NCI-H774 (cell line): ENCODE data around the gene ANGPTL4.
"Not testable (repeated sequence)": the region's sequence is repeated elsewhere in the genome, so short reads cannot be mapped to it uniquely, and the experiment has no call there.

Experiments
- DNase-seq: peaks from one replicate; lab custom pipeline; 2025; lab: John Stamatoyannopoulos, UW

Gene ANGPTL4

DNA sequence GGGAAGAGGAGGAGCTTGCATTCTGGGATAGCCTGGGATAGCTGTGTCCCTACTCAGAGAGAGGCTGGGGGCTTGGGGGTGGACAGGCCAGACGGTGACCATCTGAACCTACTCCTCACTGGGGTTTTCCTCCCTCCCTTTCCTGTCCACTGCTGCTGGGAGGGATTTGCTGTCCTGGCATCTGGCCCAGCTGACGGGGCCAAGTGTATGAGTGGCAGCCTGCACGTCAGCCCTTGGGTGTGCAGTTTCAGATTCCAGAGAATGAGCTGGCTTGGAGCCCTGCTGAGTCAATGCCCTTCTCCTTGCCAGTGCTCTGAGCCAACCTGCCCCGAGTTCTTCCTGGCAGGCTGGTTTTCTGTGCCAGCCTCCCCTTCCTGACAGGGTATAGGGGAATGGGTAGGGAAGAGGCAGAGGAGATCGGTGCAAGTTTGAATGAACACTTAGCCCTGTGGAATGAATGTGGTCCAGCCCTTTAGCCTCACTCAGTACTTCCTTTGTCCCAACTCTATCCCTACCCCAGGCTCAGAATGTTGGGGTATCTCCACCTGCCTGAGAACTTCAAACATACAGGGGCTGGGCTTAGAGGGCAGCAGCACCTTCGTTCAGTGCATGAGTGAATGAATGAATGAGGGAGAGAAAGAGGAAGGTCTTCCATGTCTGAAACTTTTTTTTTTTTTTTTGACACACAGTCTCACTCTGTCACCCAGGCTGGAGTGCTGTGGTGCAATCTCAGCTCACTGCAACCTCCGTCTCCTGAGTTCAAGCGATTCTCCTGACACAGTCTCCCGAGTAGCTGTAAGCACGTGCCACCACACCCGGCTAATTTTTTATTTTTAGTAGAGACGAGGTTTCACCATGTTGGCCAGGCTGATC is 1.8 kb upstream of the ANGPTL4 start:
- peak; percentile 76 for DNase-seq

DNA sequence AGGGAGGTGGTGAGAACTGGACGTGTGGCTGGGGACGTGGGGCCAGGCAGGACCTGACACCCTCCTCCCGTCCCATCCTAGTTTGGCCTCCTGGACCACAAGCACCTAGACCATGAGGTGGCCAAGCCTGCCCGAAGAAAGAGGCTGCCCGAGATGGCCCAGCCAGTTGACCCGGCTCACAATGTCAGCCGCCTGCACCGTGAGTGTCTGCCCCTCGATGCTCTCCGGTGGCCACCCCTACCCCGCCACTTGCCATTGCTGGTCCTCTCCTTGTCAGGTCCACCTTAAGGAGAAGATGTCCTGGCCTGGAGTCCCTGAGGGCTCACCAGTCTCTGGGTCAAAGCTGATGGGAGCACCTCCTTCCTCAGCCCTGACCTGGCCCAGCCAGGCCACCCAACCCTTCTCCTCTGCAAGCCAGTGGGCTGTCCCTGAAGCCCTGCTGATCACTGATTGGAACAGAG is 2.2 kb downstream of the ANGPTL4 start:
- no peak for DNase-seq

DNA sequence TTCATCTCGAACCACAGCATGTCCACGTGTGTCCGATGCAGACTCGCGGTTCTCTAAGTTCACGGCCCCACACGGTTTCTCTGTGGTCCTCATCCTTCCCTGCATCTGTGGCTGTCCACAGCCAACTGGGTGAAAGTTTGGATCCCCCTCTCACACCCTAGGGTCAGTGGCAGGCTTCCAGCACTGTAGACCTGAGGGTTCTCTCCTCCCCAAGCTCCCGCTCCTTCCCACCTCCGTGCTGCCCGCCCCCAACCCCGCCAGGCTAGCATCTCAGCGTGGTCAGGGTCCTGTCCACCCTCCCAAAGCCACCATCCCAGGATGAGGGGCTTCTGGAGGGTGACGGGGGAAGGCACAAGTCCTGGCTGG is 3.0 kb downstream of the ANGPTL4 start:
- DNase-seq, result no peak

DNA sequence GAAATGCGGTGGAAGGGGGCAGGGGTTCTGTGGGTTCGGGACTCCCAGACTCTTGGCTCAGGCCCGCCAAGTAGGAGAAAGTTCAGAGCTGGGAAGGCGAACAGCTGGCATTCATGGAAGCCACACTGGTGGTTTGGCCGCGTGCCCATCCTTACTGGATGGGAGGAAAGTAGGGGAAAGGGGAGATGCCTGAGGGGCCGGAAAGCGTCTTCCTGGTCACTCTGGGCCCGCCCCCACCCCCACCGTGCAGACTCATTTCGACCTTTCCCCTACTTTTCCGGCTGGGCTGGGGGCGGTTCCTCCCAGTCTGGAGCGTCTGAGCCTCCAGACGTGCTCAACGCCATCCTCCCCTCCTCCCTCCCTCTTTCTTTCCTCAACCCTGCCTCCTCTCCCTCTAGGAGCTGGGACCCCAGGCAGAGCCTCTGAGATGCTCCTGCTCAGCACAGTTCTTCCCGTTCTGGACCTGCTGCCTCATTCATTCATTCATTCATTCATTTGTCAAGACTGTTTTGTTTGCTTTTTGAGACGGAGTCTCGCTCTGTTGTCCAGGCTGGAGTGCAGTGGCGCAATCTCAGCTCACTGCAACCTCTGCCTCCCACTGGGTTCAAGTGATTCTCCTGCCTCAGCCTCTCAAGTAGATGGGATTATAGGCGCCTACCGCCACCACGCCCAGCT is 3.5 kb downstream of the ANGPTL4 start:
- no peak for DNase-seq

DNA sequence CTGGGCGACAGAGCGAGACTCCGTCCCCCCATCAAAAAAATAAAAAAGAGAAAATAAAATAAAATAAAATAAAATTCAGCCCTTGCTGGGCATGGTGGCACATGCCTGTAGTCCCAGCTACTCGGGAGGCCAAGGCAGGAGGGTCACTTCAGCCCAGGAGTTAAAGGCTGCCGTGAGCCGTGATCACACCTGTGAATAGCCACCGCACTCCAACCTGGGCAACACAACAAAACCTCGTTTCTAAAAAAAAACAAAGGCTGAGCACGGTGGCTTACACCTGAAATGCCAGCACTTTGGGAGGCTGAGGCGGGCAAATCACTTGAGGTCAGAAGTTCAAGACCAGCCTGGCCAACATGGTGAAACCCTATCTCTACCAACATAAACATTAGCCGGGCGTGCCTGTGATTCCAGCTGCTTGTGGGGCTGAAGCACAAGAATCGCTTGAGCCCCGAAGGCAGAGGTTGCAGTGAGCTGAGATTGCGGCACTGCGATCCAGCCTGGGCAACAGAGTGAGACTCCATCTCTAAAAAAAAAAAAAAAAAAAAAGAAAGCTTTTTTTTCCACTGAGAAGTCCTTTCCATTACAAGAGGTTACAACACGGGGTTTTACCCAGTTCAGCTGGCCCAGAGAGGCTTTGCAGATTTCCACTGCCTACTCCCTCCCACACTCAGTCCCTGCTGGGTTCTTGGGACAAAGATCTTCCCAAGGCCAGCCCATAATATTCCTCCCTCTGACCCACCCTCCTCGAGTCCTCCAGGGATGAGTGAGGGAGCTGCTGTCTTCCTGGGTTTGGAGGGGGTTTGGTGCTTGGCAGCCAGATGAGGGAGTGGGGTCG is 6.4 kb downstream of the ANGPTL4 start:
- DNase-seq, result no peak

DNA sequence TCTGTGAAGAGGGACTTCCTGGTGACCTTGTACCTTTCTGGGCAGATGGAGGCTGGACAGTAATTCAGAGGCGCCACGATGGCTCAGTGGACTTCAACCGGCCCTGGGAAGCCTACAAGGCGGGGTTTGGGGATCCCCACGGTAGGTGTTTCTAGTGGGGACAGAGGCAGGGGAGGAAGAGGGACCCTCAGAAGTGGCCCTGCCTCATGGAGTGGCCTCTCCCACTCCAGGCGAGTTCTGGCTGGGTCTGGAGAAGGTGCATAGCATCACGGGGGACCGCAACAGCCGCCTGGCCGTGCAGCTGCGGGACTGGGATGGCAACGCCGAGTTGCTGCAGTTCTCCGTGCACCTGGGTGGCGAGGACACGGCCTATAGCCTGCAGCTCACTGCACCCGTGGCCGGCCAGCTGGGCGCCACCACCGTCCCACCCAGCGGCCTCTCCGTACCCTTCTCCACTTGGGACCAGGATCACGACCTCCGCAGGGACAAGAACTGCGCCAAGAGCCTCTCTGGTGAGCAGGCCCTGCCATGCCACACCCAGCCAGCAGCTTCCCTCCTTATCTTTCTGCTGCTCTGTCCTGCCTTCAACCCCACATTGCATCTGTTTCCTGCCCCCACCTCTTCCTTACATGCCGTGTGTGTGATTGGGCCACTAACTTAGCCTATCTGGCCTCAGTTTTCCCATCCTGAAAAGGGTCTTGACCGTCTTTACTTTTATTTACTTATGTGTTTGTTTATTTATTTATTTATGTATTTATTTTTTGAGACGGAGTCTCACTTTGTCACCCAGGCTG is 7.3 kb downstream of the ANGPTL4 start:
- no peak for DNase-seq

DNA sequence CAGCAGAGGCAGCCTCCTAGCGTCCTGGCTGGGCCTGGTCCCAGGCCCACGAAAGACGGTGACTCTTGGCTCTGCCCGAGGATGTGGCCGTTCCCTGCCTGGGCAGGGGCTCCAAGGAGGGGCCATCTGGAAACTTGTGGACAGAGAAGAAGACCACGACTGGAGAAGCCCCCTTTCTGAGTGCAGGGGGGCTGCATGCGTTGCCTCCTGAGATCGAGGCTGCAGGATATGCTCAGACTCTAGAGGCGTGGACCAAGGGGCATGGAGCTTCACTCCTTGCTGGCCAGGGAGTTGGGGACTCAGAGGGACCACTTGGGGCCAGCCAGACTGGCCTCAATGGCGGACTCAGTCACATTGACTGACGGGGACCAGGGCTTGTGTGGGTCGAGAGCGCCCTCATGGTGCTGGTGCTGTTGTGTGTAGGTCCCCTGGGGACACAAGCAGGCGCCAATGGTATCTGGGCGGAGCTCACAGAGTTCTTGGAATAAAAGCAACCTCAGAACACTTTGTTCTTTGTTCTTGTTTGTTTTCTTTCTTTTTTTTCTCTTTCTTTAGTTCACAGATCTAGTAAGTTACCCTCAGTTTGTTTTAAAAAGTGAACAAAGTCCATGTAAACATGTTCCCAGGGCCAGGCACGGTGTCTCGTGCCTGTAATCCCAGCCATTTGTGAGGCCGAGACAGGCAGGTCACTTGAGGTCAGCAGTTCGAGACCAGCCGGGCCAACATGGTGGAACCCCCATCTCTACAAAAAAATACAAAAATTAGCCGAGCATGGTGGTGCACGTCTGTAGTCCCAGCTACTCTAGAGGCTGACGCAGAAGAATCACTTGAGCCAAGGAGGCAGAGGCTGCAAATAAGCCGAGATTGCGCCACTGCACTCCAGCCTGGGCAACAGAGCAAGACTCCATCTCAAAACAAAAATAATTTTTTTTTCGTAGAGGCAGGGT is 10.2 kb downstream of the ANGPTL4 start:
- no peak for DNase-seq

DNA sequence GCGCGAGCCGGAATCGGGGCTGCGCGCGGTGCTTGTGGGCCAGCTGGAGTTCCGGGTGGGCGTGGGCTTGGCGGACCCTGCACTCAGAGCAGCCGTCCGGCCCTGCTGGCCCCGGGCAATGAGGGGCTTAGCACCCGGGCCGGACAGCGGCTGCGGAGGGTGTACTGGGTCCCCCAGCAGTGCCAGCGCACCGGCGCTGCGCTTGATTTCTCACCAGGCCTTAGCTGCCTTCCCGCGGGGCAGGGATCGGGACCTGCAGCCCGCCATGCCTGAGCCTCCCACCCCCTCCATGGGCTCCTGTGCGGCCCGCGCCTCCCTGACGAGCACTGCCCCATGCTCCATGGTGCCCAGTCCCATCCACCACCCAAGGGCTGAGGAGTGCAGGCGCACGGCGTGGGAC is 11.8 kb downstream of the ANGPTL4 start:
- DNase-seq, result not testable (repeated sequence)

DNA sequence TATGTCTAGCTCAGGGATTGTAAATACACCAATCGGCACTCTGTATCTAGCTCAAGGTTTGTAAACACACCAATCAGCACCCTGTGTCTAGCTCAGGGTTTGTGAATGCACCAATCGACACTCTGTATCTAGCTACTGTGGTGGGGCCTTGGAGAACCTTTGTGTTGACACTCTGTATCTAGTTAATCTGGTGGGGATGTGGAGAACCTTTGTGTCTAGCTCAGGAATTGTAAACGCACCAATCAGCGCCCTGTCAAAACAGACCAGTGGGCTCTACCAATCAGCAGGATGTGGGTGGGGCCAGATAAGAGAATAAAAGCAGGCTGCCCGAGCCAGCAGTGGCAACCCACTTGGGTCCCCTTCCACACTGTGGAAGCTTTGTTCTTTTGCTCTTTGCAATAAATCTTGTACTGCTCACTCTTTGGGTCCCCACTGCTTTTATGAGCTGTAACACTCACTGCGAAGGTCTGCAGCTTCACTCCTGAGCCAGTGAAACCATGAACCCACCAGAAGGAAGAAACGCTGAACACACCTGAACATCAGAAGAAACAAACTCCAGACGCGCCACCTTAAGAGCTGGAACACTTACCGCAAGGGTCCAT is 12.5 kb downstream of the ANGPTL4 start:
- not testable (repeated sequence) for DNase-seq

DNA sequence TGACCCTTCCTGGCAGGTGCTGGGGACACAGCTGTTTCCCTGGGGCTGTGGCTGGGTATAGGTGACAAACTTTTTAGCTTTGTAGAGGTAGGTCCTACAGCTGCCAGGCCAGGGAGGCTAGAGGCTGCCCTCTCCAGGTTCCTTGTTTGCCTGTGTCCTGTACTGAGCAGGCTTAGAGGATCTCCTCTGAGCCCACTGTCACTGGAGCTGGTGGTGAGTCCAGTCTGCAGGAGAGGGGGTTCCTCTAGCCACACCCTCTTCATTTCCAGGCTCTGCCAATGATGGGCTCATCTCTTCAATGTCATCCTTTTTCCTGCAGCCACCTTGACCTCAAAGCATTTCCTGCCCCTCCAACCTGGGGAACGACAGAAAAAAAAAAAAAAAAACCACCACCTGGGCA is 13.6 kb downstream of the ANGPTL4 start:
- no peak for DNase-seq

DNA sequence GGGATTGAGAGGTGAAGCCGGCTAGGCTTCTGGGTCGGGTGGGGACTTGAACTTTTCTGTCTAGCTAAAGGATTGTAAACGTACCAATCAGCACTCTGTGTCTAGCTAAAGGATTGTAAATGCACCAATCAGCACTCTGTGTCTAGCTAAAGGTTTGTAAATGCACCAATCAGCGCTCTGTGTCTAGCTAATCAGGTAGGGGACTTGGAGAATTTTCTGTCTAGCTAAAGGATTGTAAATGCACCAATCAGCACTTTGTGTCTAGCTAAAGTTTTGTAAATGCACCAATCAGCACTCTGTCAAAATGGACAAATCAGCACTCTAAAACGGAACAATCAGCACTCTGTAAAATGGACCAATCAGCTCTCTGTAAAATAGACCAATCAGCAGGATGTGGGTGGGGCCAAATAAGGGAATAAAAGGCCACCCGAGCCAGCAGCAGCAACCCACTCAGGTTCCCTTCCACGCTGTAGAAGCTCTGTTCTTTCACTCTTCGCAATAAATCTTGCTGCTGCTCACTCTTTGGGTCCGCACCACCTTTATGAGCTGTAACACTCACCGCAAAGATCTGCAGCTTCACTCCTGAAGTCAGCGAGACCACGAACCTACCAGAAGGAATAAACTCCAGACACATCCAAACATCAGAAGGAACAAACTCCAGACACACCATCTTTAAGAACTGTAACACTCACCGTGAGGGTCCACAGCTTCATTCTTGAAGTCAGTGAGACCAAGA is 15.4 kb downstream of the ANGPTL4 start:
- not testable (repeated sequence) for DNase-seq

DNA sequence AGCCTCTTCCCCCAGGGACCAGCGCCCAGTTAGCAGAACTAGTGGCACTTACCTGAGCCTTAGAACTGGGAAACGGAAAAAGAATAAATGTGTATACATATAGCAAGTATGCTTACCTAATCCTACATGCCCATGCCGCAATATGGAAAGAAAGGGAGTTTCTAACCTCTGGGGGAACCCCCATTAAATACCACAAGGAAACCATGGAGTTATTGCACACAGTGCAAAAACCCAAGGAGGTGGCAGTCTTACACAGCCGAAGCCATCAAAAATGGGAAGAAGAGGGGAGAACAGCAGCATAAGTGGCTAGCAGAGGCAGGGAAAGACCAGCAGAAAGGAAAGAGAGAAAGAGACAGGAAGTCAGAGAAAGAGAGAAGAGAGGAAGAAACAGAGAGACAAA is 20.6 kb downstream of the ANGPTL4 start:
- DNase-seq, result not testable (repeated sequence)

DNA sequence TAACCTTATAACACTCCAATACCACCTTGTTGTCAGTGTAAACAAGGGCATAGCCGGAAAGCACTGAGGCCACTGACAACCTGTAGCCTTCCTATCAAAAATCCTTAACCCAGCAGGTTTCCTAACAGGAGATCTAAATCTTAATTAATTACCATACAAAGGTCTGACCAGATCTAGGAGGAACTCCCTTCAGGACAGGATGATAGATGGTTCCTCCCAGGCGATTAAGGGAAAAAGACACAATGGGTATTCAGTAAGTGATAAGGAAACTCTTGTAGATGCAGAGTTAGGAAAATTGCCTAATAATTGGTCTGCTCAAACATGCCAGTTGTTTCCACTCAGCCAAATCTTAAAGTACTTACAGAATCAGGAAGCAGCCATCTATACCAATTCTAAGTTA is 21.1 kb downstream of the ANGPTL4 start:
- DNase-seq, result not testable (repeated sequence)

DNA sequence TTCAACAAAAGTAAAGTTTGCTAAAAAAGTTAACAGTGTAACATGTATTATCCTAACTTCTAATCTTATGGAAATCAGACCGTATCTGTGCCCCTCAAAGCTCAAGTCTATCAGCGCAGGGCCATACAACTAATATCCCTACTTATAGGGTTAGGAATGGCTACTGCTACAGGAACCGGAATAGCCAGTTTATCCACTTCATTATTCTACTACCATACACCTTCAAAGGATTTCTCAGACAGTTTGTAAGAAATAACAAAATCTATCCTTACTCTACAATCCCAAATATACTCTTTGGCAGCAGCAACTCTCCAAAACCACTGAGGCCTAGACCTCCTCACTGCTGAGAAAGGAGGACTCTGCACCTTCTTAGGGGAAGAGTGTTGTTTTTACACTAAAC is 21.6 kb downstream of the ANGPTL4 start:
- DNase-seq, result not testable (repeated sequence)

DNA sequence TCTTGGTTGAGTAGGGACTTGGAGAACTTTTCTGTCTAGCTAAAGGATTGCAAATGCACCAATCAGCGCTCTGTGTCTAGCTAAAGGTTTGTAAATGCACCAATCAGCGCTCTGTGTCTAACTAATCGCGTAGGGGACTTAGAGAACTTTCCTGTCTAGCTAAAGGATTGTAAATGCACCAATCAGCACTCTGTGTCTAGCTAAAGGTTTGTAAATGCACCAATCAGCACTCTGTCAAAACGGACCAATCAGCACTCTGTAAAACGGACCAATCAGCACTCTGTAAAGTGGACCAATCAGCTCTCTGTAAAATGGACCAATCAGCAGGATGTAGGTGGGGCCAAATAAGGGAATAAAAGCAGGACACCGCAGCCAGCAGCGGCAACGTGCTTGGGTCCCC is 22.5 kb downstream of the ANGPTL4 start:
- not testable (repeated sequence) for DNase-seq

DNA sequence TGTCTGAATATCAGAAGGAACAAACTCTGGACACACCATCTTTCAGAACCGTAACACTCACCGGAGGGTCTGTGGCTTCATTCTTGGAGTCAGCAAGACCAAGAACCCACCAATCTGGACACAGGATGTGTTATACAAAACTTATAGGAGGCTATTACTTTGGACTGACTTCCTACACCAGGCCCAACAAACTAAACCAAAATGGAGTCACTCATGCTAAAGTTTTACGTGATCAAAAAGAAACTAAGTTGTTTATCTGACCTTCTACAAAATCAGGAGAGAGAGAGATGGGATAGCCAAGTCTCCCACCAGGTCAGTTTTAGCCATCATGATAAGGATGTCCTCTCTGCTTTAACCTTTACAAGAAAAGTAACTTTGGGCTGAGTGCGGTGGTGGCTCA is 23.0 kb downstream of the ANGPTL4 start:
- DNase-seq, result no peak

DNA sequence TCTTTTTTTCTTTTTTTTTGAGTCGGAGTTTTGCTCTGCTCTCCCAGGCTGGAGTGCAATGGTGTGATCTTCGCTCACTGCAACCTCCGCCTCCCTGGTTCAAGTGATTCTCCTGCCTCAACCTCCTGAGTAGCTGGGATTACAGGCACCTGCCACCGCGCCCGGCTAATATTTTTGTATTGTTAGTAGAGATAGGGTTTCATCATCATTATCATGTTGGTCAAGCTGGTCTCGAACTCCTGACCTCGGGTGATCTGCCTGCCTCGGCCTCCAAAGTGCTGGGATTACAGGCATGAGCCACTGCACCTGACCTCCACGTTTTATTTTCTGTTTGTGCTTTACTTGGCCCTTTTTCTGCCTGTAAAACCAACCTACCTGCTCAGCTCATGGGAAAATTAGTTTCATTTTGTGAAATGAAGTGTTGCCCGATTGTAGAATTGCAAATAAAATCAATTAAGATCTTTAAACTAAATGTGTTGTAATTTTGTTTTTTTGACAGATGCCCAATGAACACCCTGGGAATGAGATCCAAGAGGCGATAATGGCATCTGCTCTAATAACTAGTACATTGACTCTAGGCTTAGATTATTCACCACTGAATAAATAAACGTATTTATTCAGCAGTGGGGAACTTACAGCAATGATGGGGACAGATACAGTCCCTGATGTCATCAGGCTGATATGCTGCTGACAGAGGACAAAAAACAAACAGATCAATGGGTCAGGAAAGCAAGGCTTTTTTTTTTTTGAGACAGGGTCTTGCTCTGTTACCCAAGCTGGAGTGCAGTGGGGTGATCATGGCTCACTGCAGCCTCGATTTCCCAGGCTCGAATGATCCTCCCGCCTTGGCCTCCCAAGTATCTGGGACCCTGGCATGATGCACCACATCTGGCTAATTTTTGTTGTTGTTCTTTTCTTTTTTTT is 24.0 kb downstream of the ANGPTL4 start:
- DNase-seq, result peak; percentile 87

DNA sequence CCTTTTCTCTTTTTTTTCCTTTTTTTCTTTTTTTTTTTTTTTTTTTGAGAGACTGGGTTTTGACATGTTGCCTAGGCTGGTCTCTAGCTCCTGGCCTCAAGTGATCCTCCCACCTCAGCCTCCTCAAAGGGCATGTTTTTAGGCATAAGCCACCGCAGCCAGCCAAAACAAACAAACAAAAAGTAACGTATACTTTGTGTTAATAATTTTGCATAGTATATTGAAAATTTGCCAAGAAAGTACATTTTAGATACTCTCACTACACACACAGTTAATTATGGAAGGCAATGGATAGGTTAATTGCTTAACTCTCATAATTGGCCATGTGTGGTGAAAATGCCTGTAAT is 24.6 kb downstream of the ANGPTL4 start:
- DNase-seq, result no peak
